ENCODE data around the gene SYT9. TPM values are rescaled to one million over a fixed set of nuclear protein-coding genes. Genes with fewer than 3 reads are reported as not detected.

SYT9 gene
- total and polyA plus RNA-seq, 2 donors (not counting 3 experiments of a cell fraction or from before 2014, with no cell fraction given), result 0.23 TPM; not detected in 1

DNA sequence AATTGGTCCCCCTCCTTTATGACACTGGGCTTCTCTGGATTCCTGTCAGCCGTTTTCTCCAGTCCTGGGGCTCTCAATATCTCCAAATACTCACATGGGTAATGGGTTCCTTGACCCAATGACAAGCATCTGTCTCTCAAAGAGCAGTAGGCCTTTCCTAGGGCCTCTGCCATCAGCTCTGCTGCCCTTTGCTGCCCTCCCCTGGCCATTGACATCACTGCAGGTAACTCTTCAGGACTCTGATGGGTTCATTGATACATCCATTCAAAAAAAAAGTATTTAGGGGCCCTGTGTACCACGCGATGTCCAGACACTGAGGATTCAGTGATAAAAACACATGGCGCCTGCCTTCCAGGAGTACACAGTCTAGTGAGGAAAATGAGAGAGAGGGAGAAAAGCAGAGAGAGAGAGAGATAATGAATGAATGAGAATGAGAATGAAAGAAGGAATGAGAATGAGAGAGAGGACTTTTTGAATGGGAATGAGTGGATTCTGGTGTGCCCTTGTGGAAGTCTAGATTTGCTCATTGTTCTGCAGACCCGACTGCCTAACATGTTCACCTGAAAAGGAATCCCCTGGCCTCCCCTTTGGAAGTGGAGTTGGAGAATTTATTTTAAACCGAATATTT is 191.0 kb downstream of the SYT9 start:
- DNase-seq (ENCODE audit: low read depth, low spot score), result peak; percentile 63
- no TSS peak for BruUV-seq (replicated peaks)
- intact Hi-C loops (cut with micrococcal nuclease) (loop anchor here (1.0 to 10.0 kb wide), 7 partner anchors 89 to 630 kb away; no protein-coding TSS in a partner anchor), dilution Hi-C loops (cut with MboI; ENCODE audit: extremely low pct_ligation_motif_present, low sequenced_read_pairs) (no loop called here)
- Histone ChIP-seq H3K4me3 (replicated peaks in 1 of 3; ENCODE audit: insufficient read depth in 1 of 3, low read depth in 1 of 3, low read length in 3 of 3) (no peak overlapping the region), H3K4me2 (ENCODE audit: insufficient read depth, low read length) (no peak overlapping the region), H3K27ac (ENCODE audit: insufficient read depth, low read depth, low read length) (no peak overlapping the region), H3K36me3 (ENCODE audit: control insufficient read depth in 2 of 2, extremely low read depth in 1 of 2, insufficient read depth in 2 of 2, low read length in 2 of 2) (no peaks in the 10 kb centered on the region), H3K79me2 (ENCODE audit: control insufficient read depth, insufficient read depth, low read length) (no peaks in the 10 kb centered on the region), H3K27me3 (ENCODE audit: control insufficient read depth in 2 of 2, insufficient read depth in 2 of 2, low read length in 2 of 2) (peaks cover 2 to 11% of the 10 kb centered on the region in 2 experiments), H3K9me1 (replicated peaks; ENCODE audit: control insufficient read depth, extremely low read depth, insufficient read depth, low read length) (no peaks in the 10 kb centered on the region), H3K9me3 (replicated peaks; ENCODE audit: control insufficient read depth, insufficient read depth, low read length) (no peaks in the 10 kb centered on the region), H3K9ac (replicated peaks; ENCODE audit: extremely low read depth, insufficient read depth, low read length) (no peak overlapping the region), H3K4me1 (ENCODE audit: control insufficient read depth, extremely low read depth, insufficient read depth, low read length) (no peaks in the 10 kb centered on the region), H4K20me1 (replicated peaks; ENCODE audit: control insufficient read depth, extremely low read depth, insufficient read depth, low read length) (no peaks in the 10 kb centered on the region), H2AFZ (ENCODE audit: low read depth, low read length) (no peak overlapping the region)
- no peak for TF ChIP-seq MYC (IDR thresholded peaks at IDR 0.05; ENCODE audit: low read depth, low read length)
- TF ChIP-seq, protein P1, sequence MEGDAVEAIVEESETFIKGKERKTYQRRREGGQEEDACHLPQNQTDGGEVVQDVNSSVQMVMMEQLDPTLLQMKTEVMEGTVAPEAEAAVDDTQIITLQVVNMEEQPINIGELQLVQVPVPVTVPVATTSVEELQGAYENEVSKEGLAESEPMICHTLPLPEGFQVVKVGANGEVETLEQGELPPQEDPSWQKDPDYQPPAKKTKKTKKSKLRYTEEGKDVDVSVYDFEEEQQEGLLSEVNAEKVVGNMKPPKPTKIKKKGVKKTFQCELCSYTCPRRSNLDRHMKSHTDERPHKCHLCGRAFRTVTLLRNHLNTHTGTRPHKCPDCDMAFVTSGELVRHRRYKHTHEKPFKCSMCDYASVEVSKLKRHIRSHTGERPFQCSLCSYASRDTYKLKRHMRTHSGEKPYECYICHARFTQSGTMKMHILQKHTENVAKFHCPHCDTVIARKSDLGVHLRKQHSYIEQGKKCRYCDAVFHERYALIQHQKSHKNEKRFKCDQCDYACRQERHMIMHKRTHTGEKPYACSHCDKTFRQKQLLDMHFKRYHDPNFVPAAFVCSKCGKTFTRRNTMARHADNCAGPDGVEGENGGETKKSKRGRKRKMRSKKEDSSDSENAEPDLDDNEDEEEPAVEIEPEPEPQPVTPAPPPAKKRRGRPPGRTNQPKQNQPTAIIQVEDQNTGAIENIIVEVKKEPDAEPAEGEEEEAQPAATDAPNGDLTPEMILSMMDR (IDR thresholded peaks at IDR 0.05; ENCODE audit: extremely low read depth in 1 of 2, insufficient read depth in 1 of 2, low read depth in 1 of 2, low read length in 2 of 2), result peak; percentile 78 to 80
- TF ChIP-seq GATA2 (IDR thresholded peaks at IDR 0.05; ENCODE audit: insufficient read depth, insufficient read length, low read depth, low read length), result no peak
- ChIA-PET POLR2A (no interaction called here), CTCF (interaction anchor here (0.6 to 4.8 kb wide), 34 partner anchors 9 to 688 kb away, joined by 3 to 104 read pairs (median 5); no protein-coding TSS in a partner anchor)
- peak; percentile 67 for FAIRE-seq

Measured in endothelial cell of umbilical vein (primary cell).